Subcutaneous adipose tissue (tissue), 4 donors: ENCODE measurements around the gene SEC16B. TPM values are rescaled to one million over a fixed set of nuclear protein-coding genes. Genes with fewer than 3 reads are reported as not detected.

ENCODE experiments used
- total RNA-seq, 4 donors: library from RNA; depleted of rRNA; stranded (reverse); fragments of >200 nt; gene quantifications; one replicate each; pipeline ENCODE4 v1.1.0, GENCODE V29; 2016
- TF ChIP-seq, protein P1 (sequence below): fragments of 450-650 bp; IDR thresholded peaks from one replicate; pipeline ENCODE4 v1.5.1; 2016; ENCODE audit warnings: low read depth, mild to moderate bottlenecking, control low read depth, antibody characterized with exemption, moderate library complexity

Gene SEC16B
- total RNA-seq, 4 donors from 2014 or later, result 2.9 to 8.5 (median 4.5) TPM

DNA sequence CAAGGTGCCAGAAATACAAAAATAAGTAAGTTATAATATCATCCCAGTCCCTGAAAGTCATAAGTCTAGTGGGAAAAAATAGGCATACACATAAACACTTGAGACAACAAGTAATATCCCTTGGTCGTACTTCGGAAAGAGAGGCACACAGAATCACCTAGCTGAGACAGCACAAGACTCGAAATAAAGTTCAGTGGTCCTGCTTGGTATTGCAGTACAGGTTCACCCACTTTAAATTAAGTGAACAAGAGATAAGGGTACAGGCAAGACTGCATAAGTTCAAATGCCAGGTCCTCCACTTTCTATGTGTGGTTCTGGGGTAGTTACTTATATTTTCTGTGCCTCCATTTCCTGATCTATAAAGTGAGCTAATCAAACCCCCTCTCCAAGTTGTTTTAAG lies 47.6 kb downstream of the SEC16B start:
- TF ChIP-seq, protein P1, sequence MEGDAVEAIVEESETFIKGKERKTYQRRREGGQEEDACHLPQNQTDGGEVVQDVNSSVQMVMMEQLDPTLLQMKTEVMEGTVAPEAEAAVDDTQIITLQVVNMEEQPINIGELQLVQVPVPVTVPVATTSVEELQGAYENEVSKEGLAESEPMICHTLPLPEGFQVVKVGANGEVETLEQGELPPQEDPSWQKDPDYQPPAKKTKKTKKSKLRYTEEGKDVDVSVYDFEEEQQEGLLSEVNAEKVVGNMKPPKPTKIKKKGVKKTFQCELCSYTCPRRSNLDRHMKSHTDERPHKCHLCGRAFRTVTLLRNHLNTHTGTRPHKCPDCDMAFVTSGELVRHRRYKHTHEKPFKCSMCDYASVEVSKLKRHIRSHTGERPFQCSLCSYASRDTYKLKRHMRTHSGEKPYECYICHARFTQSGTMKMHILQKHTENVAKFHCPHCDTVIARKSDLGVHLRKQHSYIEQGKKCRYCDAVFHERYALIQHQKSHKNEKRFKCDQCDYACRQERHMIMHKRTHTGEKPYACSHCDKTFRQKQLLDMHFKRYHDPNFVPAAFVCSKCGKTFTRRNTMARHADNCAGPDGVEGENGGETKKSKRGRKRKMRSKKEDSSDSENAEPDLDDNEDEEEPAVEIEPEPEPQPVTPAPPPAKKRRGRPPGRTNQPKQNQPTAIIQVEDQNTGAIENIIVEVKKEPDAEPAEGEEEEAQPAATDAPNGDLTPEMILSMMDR, result no peak

DNA sequence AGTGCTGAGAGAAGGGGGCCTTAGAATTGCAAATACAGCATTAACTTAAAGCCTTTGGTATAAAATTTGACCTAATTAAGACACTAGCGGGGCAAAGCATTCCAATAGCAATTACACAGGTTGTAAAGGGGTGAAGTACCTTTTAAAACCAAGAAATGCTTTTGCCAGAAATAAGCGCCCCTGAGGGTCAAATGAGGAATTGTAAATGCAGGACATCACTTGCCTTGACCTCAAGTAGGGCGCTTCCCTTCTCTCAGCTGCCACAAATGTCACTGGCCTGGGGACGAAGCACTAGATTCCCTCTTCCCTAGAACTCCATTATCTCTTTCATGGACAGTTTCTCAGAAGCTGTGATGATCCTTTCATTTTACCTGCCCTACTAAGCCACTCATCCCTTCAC lies 48.3 kb downstream of the SEC16B start:
- TF ChIP-seq, protein P1, result no peak

DNA sequence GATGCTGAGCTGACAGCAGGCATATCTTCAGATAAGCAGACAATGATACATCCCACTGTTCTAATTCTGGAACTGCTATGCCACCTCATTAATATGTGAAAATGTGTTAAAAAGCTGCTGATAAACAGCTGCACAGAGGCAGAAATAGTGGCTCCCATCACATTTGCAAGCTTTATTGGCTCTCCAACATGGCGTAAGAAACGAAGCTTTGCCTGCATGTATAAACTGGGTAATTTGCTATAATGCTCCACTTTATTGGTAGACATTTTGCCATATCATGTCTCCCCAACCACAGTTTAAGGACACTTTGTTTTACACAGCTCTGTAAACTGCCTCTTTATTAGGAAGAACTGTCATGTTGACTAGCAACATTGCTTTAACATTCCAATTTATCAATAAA lies 49.8 kb downstream of the SEC16B start:
- TF ChIP-seq, protein P1, result no peak

DNA sequence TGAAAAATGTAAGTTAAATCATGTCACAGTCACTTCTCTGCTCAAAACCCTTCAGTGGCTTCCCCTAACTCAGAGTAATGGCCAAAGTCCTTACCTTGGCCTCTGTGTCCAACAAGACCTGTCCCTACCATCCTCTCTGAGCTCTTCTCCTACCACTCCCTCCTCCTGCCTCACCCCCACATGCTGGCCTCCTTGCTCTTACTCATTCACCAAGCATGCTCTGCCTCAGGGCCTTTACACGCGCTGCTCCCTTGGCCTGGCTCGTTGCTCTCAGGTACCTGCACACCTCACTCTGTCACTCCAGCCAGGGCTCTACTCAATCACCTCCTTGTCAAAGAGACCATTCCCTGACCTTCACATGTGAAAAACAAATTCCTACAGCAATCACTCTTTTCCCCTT lies 54.2 kb downstream of the SEC16B start:
- TF ChIP-seq, protein P1, result no peak

DNA sequence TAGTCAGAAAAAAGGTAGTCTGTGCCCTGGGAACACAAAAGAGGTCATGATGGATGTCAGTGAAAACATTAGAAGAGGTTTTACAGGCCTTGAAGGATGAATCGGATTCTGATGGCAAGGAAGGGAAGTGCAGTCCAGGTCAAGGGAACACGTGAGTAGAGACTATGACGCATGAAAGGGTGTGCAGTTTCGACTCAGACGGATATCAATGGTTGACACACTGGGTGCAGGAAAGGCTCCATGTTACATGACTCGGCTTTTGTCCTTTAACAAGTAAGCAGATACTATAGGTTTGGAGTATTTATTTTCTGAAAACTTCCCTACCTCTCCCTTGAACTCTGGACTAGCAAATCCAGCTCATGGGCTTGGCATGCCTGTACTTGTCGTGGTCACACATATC lies 55.3 kb downstream of the SEC16B start:
- TF ChIP-seq, protein P1, result no peak

DNA sequence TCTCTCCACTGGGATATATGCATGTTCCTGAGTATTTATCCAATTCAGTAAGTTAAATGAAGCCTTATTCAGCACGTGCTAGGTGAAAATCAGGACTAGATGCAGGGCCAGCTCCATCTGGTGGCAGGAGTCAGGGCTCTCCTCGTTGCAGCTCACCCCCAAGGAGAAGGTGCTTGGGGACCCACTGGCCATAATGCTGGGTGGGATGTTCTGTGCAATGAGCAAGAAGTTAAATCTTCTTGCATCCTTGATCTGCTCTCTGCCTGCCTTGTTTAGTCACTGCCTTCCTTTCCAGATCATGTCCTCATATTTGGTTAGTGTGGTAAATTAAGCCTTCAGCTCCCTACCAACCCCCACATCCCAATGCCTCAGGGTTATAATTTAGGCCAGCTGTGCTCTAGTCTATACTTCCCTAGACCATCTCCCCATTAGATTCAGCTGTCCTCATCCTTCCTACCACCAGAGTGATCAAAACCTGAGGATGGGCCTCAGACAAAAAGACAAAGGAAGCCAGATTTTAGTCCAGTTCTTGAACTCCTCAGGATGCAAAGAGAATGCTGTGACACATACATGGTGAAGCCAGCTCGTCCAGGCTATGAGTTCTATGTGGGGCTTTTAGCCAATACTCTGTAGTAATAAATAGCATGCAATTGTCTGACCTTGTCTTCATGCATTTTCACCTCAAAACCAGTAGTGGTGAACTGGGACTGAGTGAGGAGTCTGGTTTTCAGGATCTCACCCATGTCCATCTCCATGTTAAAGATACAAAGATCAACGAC lies 55.9 kb downstream of the SEC16B start:
- TF ChIP-seq, protein P1, result no peak

DNA sequence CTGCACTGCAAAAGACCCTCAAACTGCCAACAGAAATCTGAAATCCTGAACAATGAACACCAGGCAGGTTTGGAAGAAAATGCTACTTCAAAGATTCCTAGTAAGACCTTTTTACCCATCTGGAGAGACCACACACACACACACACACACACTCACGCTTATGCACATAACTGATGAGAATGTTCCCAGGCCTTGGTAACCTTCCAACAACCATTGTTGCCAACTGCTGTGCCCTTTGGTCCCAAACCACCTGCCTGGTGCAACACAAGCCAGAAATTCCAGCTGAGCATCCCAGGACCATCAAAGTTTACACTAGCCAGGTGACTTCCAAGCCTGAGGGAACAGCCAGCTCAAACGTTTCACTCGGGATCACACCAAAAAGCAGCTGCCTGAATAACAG lies 56.9 kb downstream of the SEC16B start:
- TF ChIP-seq, protein P1, result no peak
